C1 segment of cervical spinal cord (tissue), 14 donors: ENCODE data around the gene OR51T1.

Experiments
- DNase-seq, 14 donors: peaks; one replicate each; lab custom pipeline; 2025; lab: John Stamatoyannopoulos, UW

Gene OR51T1

GRCh38 chr11:4926608-4927007 lies 44.9 kb downstream of the OR51T1 start:
- no peak for DNase-seq
